Stimulated activated CD8-positive, alpha-beta memory T cell treated with anti-CD3 and anti-CD28 coated beads, Interleukin-15, amount 100 ng/mL, for 48 hours (primary cell): ENCODE data around the gene SPAG7.

Experiments used
- DNase-seq, 2 donors: peaks; one replicate each; pipeline ENCODE4 v3.0.0-alpha.2; 2020; ENCODE audit warnings: low read depth in 2 of 2

SPAG7 gene, protein sequence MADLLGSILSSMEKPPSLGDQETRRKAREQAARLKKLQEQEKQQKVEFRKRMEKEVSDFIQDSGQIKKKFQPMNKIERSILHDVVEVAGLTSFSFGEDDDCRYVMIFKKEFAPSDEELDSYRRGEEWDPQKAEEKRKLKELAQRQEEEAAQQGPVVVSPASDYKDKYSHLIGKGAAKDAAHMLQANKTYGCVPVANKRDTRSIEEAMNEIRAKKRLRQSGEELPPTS

DNA sequence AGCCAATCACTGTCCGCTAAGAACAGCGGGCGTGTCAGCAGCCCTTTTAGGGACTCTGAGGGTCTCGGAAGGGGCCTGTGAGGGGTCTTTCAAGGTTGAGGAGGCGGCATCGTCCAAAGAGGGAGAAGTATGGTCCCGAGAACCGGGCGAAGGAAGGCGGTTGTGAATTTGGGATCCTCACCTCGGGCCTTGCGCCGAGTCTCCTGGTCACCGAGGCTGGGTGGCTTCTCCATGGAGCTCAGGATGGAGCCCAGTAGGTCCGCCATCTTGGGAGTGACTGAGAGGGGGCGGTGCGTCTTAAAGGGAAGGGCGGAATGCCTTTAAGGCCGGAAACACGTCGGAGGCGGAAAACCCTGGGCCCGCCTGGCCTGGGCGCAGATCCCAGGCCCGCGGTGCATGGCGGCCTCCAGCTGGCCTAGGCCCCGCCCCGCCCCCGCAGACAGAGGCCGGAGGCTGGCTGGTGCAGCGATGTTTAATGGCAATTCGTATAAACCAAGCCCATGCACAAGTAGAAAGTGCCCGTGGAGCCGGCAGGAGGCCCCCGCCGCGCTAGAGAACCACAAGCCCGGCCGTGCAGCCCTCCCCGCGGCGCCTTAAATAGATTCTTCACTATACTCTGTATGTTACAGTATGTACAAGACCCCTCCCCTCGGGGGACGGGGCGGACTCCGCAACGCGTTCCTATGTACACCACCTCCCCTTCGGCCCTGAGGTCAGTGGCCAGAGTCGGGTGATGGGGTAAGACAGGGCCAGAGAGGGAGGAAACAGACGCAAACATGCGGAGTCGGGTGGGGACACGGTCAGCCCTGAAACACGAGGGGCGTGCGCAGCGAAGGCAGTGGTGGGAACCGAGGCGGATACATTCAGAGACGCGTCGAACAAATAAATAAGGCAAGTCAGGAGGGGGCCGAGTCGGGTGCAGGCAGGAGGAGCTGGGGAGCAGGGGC is at the start of gene SPAG7:
SPAG7 (minus strand) TSS at position 279 of the 947 bp plus-strand sequence; CDS start at position 266, 13 bp downstream.
- peak; percentile 86 to 88 for DNase-seq

DNA sequence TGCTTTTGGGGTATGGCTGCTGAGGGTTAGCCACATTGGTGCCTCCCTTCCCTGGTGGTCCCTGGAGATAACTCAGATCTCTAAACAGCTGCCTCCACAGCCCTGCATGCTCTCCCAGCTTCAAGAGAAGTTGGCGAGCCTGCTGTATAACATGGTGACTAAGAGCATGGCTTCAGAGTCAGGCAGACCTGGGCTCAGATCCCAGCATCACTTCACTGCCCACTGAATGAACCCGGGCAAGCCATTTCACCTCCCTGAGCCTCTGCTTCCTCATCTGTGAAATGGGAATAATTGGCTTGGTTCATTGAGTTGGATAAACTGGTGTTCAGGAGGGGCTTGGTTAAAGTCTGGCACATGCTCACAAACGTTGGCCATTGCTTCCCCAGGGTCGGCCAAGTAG is 46.7 kb upstream of the SPAG7 start:
- DNase-seq, result no peak

DNA sequence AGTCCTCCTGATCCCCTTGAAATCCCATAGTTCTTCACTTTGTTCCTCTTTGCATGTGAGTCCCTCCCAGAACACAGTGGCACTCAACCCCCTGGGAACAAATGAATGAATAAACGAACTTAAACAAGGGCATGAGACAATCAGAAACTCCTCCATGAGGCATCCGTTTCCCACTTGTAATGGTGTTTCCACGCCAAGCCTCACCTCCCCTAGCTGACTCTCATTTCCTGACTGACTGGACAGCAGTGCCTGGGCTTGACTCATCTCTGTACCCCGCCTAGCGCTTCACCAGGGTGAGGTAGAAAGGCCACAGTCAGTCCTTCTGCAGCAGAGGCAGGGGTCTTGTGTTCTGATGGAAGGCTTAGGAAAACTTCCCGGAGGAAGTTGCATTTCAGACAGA is 44.3 kb upstream of the SPAG7 start:
- peak; percentile 27 to 29 for DNase-seq

DNA sequence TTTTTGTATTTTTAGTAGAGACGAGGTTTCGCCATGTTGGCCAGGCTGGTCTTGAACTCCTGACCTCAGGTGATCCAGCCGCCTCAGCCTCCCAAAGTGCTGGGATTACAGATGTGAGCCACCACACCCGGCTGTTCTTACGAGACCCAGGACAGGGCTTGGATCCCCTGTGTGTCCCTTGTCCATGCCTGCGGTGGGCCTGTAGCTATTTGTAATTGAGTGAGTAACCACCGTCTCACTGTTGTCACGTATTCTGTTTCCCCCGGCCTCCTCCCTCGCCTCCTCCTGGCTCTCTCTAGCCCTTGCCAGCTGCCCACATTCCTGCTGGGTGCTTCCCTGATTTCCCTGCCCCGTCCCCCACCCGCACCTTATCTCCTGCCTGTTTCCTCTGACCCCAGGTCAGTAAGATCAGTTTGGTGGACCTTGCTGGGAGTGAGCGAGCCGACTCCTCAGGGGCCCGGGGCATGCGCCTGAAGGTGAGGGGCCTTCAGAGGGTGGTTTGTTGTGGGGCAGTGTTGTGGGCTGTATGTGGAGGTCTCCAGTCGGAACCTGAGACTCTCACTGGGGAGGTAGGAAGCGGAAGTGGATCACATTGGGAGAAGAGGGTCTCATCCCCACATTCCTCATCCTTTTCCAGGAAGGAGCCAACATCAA is 35.7 kb upstream of the SPAG7 start:
- no peak for DNase-seq

DNA sequence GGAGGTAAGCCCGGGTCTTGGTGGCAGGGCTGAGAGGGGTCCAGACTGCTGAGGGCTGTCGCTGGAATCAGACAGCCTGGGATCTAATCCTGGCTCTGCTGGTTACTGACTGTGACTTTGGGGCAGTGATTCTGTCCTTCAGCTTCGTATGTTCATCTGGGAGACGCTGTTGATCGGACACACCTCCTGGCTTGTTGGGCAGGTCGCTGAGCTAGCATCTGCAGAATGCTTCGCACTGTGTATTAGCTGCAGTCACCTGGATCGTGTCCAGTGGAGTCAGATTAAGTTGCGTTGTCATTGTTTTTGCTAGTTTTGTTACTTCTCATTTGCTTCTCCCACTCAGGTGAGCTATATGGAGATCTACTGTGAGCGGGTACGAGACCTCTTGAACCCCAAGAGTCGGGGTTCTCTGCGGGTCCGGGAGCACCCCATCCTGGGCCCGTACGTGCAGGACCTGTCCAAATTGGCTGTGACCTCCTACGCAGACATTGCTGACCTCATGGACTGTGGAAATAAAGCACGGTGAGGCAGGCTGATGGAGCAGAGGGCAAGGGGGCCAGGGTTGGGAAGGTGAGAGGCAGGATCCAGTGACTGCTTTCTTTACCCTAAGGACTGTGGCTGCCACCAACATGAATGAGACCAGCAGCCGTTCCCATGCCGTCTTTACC is 34.6 kb upstream of the SPAG7 start:
- no peak for DNase-seq

DNA sequence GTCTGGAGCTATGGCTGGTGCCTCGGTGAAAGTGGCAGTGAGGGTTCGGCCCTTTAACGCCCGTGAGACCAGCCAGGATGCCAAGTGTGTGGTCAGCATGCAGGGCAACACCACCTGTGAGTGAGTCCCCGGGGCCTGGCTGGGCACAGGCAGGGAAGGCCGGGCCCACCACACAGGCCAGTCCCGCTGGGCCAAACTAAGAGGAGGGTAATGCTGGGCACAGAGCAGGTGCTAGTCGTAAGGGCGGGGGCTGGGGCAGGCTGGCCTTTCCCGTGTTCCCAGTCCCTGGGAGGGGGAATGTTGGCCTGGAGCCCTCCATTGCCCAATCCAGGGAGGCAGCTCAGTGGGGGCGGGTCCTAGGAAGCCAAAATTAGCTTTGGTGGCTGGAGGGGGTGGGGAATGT is 32.6 kb upstream of the SPAG7 start:
- DNase-seq, result no peak

DNA sequence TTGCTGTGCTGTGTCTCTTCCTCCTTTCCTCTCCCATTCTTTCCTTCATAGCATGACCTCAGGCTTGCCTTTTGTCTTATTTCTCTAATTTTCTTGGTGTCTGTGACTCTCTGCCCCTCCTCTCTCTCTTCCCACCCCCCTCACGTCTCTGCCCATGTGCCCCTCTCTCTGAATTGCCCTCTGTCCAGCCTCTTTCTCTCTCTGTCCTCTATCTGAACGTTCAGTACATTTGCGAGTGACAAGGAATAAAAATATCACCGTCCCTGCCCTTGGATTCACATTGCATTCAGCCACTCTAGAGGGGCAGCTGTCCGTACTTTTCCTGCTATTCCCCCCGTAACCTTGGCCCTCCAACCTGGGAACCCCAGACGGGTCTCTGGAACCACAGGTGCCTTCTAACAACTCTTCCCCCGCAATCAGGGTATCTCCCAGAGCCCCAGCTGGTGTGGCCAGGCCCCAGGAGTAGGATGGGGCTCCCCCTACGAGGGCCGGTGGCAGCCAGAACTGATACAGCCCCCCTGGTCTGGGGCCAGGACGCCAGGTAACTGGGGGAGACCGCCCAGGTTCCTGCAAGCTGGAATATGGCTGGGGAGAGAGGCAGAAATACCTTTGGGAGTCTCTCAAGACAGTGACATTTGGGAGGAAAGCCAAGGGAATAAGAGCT is 31.9 kb upstream of the SPAG7 start:
- DNase-seq, result no peak

DNA sequence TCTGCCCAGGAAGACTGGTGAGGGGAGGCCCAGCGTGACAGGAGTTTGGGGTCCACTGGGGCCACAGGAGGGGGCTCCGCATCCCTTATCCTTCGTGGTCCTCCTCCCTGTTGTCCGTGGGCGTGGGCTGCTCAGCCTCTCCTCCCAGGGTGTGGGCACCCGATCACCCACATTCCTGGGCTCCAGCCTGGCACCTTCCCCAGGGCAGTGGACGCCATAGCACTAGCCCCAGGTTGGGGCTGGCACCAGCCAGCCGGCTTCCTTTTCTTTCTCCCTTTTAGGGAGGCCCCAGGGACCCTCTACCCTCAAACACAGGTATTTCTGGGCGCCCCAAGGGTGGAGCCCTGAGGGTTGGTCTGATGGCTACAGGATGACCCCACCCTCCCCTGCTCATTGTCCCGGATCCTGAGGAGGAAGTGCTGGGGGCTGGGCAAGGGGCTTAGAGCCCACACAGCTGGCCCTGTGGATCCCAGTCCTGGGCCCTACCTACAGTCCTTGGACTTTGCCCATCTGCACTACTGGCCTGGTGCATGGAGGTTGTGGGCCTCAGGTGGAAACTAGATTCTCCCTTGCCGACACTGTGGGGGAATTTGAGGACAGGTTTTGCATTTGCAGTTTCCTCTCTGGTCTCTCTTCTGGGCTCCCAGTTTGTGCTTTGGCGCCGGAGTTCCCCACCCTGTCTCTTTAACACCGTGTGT is 31.3 kb upstream of the SPAG7 start:
- no peak for DNase-seq

DNA sequence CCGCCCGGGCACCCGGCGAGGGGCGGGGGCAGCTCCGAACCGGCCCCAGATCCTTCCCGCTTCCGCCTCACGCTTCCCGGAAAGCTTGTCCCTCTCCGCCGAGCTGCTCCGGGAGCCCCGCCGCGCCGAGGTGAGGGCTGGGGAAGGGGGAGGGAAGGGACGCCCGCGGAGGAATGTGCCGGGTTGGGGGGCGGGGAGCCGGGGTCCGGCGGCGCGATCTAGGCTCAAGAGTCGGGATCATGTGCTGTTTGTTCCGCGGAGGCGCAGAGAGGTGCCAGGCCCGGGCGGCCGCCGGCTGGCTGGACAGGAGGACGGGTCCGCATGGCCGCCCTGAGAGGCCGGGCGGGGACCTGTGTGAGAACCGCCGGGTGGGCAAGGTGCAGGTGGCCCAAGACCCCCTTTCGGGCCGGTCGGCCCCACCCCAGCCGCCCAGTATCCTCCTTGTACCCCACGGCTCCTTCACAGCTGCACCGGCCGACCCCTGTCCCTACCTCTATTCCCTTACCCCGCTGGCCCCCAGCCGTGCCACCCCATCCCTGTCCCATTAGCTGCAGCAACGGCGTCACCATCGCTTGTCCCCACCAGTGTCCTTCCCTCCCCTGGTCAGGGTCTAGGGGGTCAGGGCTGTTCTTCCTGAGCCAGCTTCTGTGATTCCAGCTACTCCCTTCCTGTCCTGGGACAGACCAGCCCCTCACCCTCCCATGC is 30.6 kb upstream of the SPAG7 start:
- no peak for DNase-seq

DNA sequence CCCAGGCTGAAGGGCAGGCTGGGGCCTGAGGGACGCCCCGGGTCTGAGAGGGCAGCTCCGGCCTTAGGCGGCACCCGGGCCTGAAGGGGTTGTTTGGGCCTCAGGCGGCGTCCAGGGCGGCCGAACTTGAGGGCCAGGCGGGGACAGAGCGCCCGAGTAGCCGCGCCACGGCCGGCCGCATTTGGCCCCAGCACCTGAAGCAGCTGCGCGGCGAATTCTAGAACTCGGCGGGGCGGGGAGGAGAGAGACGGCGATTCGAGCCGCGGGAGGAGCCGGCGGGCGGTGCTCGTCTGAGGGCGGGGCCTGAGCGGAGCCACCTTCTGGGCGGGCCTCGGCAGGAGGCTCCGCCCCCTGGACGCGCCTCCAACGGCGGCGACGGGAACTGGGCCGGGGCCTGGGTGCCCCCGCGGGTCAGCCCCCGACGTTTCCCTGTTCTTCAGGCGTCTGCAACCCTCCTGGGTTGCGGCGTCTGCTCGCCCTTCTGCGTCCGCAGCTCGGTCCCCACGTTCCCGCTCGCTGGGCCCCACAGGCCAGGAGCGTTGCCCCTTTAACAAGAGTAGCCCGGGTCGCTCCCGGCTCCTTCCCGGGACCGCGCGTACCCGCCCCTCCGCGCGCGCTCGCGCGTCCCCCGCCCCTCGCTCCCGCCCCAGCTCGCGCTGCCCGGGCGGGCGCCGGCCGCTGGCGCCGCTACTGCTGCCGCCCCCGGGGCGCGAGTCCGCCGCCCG is 29.8 kb upstream of the SPAG7 start, which contains the start of the genes INCA1 and KIF1C:
INCA1 (minus strand) TSS at position 221 of the 725 bp plus-strand sequence. CDS start 3,085 bp downstream, outside the sequence.
KIF1C (plus strand) TSS at position 649 of the 725 bp plus-strand sequence. CDS start 2,297 bp downstream, outside the sequence.
- DNase-seq, result peak; percentile 81

DNA sequence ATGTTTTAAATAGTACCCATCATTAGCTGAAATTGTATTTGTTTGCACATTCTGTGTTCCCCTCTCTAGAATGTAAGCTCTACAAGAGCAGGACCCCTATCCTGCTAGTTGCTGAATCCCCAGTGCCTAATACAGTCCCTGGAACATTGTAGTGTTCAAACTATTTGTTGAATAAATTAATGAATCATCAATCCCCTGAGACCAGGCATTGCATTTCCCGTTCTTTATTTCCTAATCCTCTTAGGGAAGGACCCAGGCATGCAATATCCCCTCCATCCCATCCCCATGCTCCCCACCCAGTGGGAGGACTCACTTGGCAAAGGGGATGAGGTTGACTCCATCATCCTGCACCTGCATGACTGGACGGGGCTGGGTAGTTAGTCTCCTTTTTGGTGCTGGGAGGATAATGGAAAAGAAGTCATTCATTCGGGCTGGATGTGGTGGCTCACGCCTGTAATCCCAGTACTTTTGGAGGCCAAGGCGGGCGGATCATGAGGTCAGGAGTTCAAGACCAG is 26.5 kb upstream of the SPAG7 start:
- no peak for DNase-seq

DNA sequence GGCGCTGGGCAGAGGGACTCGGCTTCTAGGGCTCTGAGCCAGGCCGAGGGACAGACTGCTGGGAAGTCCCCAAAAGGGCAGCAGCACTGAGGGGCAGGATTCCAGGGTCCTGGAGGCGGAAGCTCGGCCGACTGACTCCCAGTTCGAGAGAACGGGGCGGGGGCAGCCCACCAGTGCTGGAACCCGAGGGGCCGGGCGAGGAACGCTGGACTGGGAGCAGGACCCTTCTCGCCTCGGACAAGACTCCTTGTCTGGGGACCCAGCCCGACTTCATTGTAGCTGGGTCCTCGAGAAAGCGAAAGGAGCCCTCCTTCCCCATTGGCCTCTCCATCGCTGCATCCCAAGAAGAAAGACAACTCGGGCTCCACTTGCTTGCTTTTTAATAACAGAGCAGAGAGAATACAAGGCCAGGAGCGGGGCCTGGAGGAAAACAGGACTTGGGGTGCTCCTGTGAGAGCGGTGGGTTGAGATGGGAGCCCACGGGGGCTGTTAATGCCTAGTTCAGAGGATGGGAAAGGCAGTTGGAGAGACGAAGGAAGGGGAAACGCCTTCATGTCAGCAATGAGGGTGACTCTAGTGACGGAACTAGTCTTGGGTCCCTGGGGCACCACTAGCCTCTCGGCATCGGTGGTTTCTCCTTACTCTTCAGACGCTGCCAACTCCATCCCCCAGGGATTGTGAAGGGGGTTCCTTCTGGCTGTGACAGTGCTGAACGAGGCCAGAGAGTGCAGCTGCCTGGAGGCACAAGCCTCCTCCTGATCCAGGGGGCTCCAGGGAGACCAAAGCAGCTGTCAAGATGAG is 20.4 kb upstream of the SPAG7 start:
- no peak for DNase-seq

DNA sequence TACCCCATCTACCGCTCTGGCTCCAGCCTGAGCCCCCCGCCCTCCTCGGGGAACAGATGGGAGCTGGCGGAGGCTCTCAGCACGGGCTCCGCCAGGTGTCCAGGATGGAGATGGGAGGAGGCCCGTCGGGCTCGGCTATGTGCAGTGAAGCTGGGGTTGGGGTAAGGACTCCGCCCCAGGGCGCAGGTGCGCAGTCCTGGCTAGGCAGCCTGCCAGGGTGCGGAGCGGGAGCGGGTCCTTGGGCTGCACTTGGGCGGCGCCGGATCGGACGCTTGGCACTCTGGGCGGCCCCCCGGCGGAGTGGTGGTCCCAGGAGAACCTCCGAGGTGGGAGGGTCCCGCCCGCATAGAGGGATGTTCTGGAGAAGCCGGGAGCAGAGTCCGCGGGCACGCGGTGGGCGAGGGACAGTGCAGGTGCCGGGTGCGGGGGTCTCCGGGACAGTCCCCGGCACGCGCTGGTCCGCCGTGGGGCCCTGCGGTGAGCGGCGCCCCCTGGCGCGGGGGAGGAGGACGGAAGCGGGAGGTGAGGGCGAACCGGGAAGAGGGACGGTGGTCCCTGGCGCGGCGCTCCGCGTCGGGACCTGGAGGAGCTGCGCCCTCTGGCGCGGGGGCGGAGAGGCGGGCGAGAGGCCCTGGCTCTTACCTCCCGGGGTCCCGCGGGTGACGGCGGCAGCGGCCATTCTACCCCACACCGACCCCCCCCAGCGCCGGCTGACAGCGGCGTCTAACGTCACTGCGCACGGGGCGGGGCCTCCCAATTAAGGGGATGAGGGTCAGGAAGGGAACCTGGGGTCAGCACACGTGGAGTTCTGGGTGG is 19.5 kb upstream of the SPAG7 start, which contains the start of gene CAMTA2:
CAMTA2 (minus strand) TSS at position 725 of the 816 bp plus-strand sequence. CDS start 1,453 bp downstream, outside the sequence.
- DNase-seq, result peak; percentile 79 to 83

DNA sequence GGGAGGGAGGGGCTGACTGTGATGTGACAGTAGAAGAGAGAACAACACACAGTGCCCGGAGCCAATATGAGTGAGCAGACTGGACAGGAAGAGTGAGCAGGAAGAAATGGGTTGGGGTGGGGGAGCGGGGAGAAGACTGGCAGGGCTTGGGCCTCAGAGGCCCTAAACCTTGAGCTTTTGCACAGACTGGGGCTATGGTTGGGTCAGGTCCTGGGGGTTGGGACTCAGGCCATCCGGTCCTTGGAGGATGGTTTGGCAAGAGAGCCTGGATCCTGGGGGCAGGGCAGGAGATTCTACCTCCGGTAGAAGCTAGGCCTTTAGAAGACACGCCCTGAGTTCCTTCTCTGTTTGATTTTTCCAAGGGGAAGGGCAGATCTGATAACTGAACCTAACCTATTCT is 18.8 kb upstream of the SPAG7 start:
- no peak for DNase-seq

DNA sequence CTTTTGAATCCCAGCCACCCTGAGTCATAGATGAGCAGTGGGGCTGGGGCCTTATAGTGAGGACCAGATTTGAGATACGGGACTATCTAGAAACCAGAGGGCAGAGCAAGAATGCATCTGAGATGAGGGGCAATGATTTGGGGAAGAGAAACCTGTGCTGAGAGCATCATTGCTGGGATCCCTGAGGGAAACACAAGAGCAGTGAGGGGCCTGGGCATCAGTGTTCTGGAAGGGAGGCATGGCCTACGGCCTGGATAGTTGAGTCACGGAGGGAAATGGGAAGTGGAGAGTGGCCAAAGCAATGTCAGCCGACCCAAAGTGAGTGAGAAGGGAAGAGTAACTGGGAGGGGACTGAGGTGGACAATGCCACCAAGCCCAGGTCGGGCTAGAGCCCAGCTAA is 14.7 kb upstream of the SPAG7 start:
- DNase-seq, result no peak

DNA sequence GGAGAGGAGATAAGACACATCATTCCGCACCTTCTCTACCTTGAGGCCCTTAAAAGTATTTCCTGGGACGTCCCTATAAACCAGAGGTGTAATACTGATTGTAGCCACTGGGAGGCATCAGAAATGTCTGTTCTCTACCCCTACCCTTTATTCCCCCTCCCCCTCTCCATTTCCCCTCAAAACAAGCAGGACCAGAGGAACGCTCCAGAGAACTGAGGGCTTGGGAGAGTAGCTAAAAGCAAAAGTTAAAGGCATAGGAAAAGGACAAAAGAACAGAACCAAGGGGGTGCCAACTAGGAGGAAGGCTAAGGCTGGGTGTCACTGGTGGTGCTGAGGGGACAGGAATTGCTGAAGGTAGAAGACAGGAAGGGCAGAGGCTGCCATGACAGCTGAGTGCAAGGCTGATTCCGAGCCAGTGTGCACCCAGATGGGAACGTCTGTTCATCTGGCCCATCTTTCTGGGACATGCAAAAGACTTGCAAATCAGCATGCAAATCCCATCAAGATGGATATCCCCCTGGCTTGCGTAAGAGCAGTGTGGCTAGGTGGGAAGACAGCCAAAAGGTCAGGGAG is 13.1 kb upstream of the SPAG7 start:
- DNase-seq, result no peak

DNA sequence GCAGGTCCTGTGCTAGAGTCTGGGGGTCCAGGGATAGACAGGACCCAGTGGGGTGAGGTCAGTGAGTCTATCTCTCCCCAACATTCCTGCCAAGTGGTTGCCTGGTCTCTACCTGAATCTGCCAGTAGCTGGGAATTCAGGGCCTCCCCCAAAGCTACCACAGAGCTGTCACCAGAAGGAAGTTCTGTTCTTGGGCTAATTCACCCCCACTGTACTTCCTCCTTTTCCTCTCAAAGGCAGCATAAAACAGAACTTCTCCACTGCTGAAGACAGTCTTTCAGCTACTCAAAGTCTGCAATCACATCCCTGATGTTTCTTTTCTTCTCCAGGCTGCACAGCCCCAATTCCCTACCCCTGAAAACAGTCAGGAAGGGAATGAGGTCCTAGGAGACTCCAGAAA is 11.1 kb upstream of the SPAG7 start:
- no peak for DNase-seq
